Liver (tissue), 3 donors: ENCODE results near the gene SPCS3.

ENCODE experiments used
- ATF3 ChIP-seq: IDR thresholded peaks from 2 replicates; pipeline ENCODE4 v1.6.1; 2016; ENCODE audit warnings: antibody characterized with exemption
- CTCF ChIP-seq: fragments of 150-350 bp; IDR thresholded peaks from 2 replicates; pipeline ENCODE4 v1.5.1; 2017; ENCODE audit warnings: improper control_type of control experiment, low read depth, low read length; ENCODE audit not compliant: missing input control
- TAF1 ChIP-seq: conservative IDR thresholded peaks from 2 replicates; pipeline ENCODE4 v1.6.1; 2016; ENCODE audit warnings: antibody characterized with exemption, mild to moderate bottlenecking
- donor health status: healthy.
- donor health status: healthy.

- TF ChIP-seq CTCF (no peak), TAF1 (no peak), ATF3 (no peak)
Measured at GRCh38 chr4:176270669-176271068, 49.1 kb upstream of the SPCS3 start.
